Peyer's patch (tissue), 4 donors: Measurements from ENCODE around the gene KHDC1L. TPM values are rescaled to one million over a fixed set of nuclear protein-coding genes. Genes with fewer than 3 reads are reported as not detected.
"Not testable (repeated sequence)": the region's sequence is repeated elsewhere in the genome, so short reads cannot be mapped to it uniquely, and the experiment has no call there.

Experiments used
- DNase-seq, 3 donors: peaks; one replicate each; pipeline ENCODE4 v3.0.0-alpha.2; 2017 to 2019
- H3K27ac ChIP-seq, 4 donors: fragments of 200-600 bp; sonication (generic); one replicate each; pipeline ENCODE4 v1.5.1; 2016 to 2019
- H3K27me3 ChIP-seq, 2 donors: fragments of 200-600 bp; sonication (generic); one replicate each; pipeline ENCODE4 v1.5.1; 2019
- H3K36me3 ChIP-seq, 3 donors: fragments of 200-600 bp; sonication (generic); one replicate each; pipeline ENCODE4 v1.5.1; 2016 to 2019
- H3K4me1 ChIP-seq, 4 donors: fragments of 200-600 bp; sonication (generic); one replicate each; pipeline ENCODE4 v1.5.1; 2016 to 2019
- H3K4me3 ChIP-seq, 4 donors: fragments of 200-600 bp; sonication (generic); 1 replicate in 3 of 4; 2 replicates in 1 of 4; pipeline ENCODE4 v1.5.1; 2016 to 2019; ENCODE audit warnings: mild to moderate bottlenecking in 1 of 4
- H3K9me3 ChIP-seq, 4 donors: fragments of 200-600 bp; sonication (generic); one replicate each; pipeline ENCODE4 v1.5.1; 2016 to 2019; ENCODE audit warnings: mild to moderate bottlenecking in 1 of 4
- POLR2A ChIP-seq, 2 donors: fragments of 450-650 bp; IDR thresholded peaks; one replicate each; pipeline ENCODE4 v1.5.1; 2017; ENCODE audit warnings: antibody characterized with exemption in 2 of 2, mild to moderate bottlenecking in 2 of 2, moderate library complexity in 2 of 2
- total RNA-seq, 4 donors: library from RNA; depleted of rRNA; stranded (reverse); fragments of >200 nt; gene quantifications; one replicate each; pipeline ENCODE4 v1.1.0, GENCODE V29; 2016
- TF ChIP-seq, protein P1 (sequence below), 6 experiments: fragments of 450-650 bp in 4 of 6; fragments of 200-600 bp in 2 of 6; sonication (generic) in 1 of 6; IDR thresholded peaks; one replicate each; pipeline ENCODE4 v1.5.1; 2017 to 2019; ENCODE audit warnings: antibody characterized with exemption in 6 of 6, mild to moderate bottlenecking in 3 of 6, moderate library complexity in 1 of 6

The KHDC1L gene
- total RNA-seq, 4 donors from 2014 or later, result not detected

DNA sequence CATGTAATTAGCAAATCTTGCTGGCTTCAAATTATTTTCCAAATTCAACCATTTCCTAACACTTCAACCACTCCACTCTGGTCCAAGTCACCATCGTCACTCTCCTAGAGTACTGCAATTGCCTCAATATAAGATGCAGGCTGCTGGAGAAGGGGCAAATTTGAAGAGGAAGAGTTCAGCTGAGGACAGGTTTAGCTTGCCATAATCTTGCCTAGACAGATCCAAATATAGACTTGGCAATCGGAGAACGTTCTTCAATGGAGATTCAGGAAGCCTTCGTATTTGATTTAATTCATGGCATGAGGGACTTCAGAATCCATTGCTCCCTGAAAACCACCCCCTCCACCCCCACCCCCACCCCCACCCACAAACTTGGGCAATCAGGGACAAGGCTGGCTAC is 15.4 kb upstream of the KHDC1L start:
- no peak for DNase-seq
- H3K27ac ChIP-seq, result no peak overlapping the region
- TF ChIP-seq, protein P1, sequence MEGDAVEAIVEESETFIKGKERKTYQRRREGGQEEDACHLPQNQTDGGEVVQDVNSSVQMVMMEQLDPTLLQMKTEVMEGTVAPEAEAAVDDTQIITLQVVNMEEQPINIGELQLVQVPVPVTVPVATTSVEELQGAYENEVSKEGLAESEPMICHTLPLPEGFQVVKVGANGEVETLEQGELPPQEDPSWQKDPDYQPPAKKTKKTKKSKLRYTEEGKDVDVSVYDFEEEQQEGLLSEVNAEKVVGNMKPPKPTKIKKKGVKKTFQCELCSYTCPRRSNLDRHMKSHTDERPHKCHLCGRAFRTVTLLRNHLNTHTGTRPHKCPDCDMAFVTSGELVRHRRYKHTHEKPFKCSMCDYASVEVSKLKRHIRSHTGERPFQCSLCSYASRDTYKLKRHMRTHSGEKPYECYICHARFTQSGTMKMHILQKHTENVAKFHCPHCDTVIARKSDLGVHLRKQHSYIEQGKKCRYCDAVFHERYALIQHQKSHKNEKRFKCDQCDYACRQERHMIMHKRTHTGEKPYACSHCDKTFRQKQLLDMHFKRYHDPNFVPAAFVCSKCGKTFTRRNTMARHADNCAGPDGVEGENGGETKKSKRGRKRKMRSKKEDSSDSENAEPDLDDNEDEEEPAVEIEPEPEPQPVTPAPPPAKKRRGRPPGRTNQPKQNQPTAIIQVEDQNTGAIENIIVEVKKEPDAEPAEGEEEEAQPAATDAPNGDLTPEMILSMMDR (IDR thresholded peaks at IDR 0.05), result no peak
- no peak for TF ChIP-seq POLR2A (IDR thresholded peaks at IDR 0.05)
- no peak overlapping the region for H3K4me3 ChIP-seq
- no peaks in the 10 kb centered on the region for H3K9me3 ChIP-seq
- no peaks in the 10 kb centered on the region for H3K27me3 ChIP-seq
- no peaks in the 10 kb centered on the region for H3K4me1 ChIP-seq
- H3K36me3 ChIP-seq, result no peaks in the 10 kb centered on the region

- H3K4me3 ChIP-seq, result no peak overlapping the region
- no peaks in the 10 kb centered on the region for H3K4me1 ChIP-seq
- no peaks in the 10 kb centered on the region for H3K9me3 ChIP-seq
- H3K36me3 ChIP-seq, result no peaks in the 10 kb centered on the region
- no peaks in the 10 kb centered on the region for H3K27me3 ChIP-seq
- TF ChIP-seq, protein P1 (IDR thresholded peaks at IDR 0.05), result no peak
- TF ChIP-seq POLR2A (IDR thresholded peaks at IDR 0.05), result no peak
- no peak overlapping the region for H3K27ac ChIP-seq
- no peak for DNase-seq
These were observed 11.0 kb upstream of the KHDC1L start for GRCh38 chr6:73236144-73236750.

GRCh38 chr6:73234733-73235132 is 9.4 kb upstream of the KHDC1L start:
- no peaks in the 10 kb centered on the region for H3K27me3 ChIP-seq
- DNase-seq, result no peak
- H3K36me3 ChIP-seq, result no peaks in the 10 kb centered on the region
- TF ChIP-seq, protein P1 (IDR thresholded peaks at IDR 0.05), result no peak
- TF ChIP-seq POLR2A (IDR thresholded peaks at IDR 0.05), result no peak
- no peak overlapping the region for H3K4me3 ChIP-seq
- H3K27ac ChIP-seq, result no peak overlapping the region
- H3K9me3 ChIP-seq, result no peaks in the 10 kb centered on the region
- H3K4me1 ChIP-seq, result no peaks in the 10 kb centered on the region

GRCh38 chr6:73233971-73234370 is 8.7 kb upstream of the KHDC1L start:
- not testable (repeated sequence) for H3K27me3 ChIP-seq, H3K27ac ChIP-seq, H3K9me3 ChIP-seq, DNase-seq, H3K4me1 ChIP-seq, H3K4me3 ChIP-seq, H3K36me3 ChIP-seq

DNA sequence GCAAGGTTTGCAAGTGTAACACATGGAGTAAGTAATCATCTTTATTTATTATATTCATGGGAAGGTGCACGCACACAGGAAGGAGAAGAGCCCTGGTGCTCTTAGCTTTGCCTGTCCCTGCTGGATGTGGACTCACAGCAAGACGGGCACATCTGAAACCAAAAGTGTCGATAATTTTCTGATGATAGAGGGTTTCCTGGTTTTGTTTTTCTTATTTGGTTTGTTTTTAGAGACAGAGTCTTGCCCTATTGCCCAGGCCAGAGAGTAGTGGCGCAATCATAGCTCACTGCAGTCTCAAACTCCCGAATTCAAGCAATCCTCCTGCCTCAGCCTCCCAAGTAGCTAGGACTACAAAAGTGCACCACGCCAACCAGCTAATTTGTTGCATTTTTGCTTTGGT is 7.8 kb upstream of the KHDC1L start:
- H3K4me3 ChIP-seq, result no peak overlapping the region
- H3K27ac ChIP-seq, result no peak overlapping the region
- TF ChIP-seq, protein P1 (IDR thresholded peaks at IDR 0.05), result no peak
- TF ChIP-seq POLR2A (IDR thresholded peaks at IDR 0.05), result no peak
- H3K27me3 ChIP-seq, result no peaks in the 10 kb centered on the region
- H3K4me1 ChIP-seq, result no peaks in the 10 kb centered on the region
- no peaks in the 10 kb centered on the region for H3K36me3 ChIP-seq
- no peaks in the 10 kb centered on the region for H3K9me3 ChIP-seq
- no peak for DNase-seq

DNA sequence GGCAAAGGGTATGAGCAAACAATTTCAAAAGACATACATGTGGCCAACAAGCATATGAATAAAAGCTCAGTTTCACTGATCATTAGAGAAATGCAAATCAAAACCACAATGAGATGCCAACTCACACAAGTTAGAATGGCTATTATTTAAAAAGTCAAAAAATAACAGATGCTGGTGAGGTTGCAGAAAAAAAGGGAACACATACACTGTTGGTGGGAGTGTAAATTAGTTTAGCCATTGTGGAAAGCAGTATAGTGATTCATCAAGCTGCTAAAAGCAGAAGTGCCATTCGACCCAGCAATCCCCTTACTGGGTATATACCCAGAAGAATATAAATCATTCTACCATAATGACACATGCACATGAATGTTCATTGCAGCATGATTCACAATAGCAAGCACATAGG is 6.7 kb upstream of the KHDC1L start:
- TF ChIP-seq, protein P1 (IDR thresholded peaks at IDR 0.05), result no peak
- no peak for TF ChIP-seq POLR2A (IDR thresholded peaks at IDR 0.05)
- DNase-seq, result no peak
- no peaks in the 10 kb centered on the region for H3K4me1 ChIP-seq

More for the DNA sequence above, 6.7 kb upstream of the KHDC1L start:
- Histone ChIP-seq H3K27me3 (no peaks in the 10 kb centered on the region), H3K36me3 (no peaks in the 10 kb centered on the region), H3K9me3 (no peaks in the 10 kb centered on the region), H3K4me3 (no peak overlapping the region), H3K27ac (no peak overlapping the region)
